Ishikawa (cell line): ENCODE data around the gene DHRSX.

Source experiments
- CEBPB ChIP-seq: IDR thresholded peaks from 2 replicates; pipeline ENCODE4 v1.6.1; 2012
- CREB1 ChIP-seq: IDR thresholded peaks from 2 replicates; pipeline ENCODE4 v1.6.1; 2012; ENCODE audit warnings: low read depth
- EGR1 ChIP-seq: IDR thresholded peaks from 2 replicates; pipeline ENCODE4 v1.6.1; 2012
- EP300 ChIP-seq: IDR thresholded peaks from 2 replicates; pipeline ENCODE4 v1.6.1; 2012; ENCODE audit warnings: borderline replicate concordance
- FOXM1 ChIP-seq: IDR thresholded peaks from 2 replicates; pipeline ENCODE4 v1.6.1; 2012; ENCODE audit warnings: low read depth, borderline replicate concordance
- NFIC ChIP-seq: IDR thresholded peaks from 2 replicates; pipeline ENCODE4 v1.6.1; 2012
- RAD21 ChIP-seq: IDR thresholded peaks from 2 replicates; pipeline ENCODE4 v1.6.1; 2012; ENCODE audit warnings: low read depth
- TAF1 ChIP-seq: IDR thresholded peaks from 2 replicates; pipeline ENCODE4 v1.6.1; 2012; ENCODE audit warnings: low read depth, mild to moderate bottlenecking
- TCF12 ChIP-seq: IDR thresholded peaks from 2 replicates; pipeline ENCODE4 v1.6.1; 2012; ENCODE audit warnings: low read depth
- TEAD4 ChIP-seq: IDR thresholded peaks from 2 replicates; pipeline ENCODE4 v1.6.1; 2012
- YY1 ChIP-seq: IDR thresholded peaks from 2 replicates; pipeline ENCODE4 v1.6.1; 2012; ENCODE audit warnings: low read depth
- ZBTB7A ChIP-seq: IDR thresholded peaks from 2 replicates; pipeline ENCODE4 v1.6.1; 2012; ENCODE audit warnings: low read depth
- TF ChIP-seq, protein P1 (sequence below): IDR thresholded peaks from 2 replicates; pipeline ENCODE4 v1.6.1; 2012
- TF ChIP-seq, protein P2 (sequence below): IDR thresholded peaks from 2 replicates; pipeline ENCODE4 v1.6.1; 2012
- TF ChIP-seq, protein P3 (sequence below): IDR thresholded peaks from 2 replicates; pipeline ENCODE4 v1.6.1; 2012; ENCODE audit warnings: low read depth, mild to moderate bottlenecking

DHRSX gene

DNA sequence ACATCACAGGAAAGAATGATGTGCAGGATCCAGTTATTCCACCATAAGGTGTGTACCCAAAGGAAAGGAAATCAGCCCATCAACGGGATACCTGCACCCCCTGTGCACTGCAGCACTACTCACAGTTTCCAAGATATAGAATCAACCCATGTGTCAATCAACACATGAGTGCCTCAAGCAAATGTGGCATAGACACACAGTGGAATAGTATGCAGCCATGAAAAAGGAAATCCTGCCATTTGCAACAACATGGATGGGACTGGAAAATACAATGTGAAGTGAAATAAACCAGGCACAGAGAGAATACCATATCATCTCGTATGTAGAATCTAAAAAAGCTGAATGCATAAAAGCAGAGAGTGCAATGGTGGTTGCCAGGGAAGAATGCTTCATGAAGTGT lies 53.3 kb downstream of the DHRSX start:
- TF ChIP-seq, protein P1, sequence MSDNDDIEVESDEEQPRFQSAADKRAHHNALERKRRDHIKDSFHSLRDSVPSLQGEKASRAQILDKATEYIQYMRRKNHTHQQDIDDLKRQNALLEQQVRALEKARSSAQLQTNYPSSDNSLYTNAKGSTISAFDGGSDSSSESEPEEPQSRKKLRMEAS = no peak
- TF ChIP-seq TAF1 (no peak), TEAD4 (no peak), ZBTB7A (no peak), FOXM1 (no peak), CEBPB (no peak)
- TF ChIP-seq, protein P2, sequence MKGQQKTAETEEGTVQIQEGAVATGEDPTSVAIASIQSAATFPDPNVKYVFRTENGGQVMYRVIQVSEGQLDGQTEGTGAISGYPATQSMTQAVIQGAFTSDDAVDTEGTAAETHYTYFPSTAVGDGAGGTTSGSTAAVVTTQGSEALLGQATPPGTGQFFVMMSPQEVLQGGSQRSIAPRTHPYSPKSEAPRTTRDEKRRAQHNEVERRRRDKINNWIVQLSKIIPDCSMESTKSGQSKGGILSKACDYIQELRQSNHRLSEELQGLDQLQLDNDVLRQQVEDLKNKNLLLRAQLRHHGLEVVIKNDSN = no peak

DNA sequence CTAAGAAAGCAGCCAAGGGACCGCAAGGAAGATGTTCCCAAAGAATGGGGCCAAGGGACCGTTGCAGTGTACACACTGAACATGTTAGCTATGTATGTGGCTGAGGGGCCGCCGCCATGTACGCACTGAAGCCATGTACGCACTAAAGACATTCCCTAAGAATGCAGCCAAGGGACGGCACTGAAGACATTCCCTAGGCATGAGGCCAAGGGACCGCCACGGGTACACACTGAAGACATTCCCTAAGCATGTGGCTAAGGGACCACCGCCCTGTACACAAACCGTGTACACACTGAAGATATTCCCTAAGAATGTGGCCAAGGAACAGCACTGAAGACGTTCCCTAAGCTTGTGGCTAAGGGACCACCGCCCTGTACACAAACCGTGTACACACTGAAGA lies 54.0 kb downstream of the DHRSX start:
- TF ChIP-seq EGR1 (no peak), NFIC (no peak), RAD21 (no peak), TAF1 (no peak), EP300 (no peak), YY1 (no peak), TEAD4 (no peak)
- TF ChIP-seq, protein P2 = no peak

DNA sequence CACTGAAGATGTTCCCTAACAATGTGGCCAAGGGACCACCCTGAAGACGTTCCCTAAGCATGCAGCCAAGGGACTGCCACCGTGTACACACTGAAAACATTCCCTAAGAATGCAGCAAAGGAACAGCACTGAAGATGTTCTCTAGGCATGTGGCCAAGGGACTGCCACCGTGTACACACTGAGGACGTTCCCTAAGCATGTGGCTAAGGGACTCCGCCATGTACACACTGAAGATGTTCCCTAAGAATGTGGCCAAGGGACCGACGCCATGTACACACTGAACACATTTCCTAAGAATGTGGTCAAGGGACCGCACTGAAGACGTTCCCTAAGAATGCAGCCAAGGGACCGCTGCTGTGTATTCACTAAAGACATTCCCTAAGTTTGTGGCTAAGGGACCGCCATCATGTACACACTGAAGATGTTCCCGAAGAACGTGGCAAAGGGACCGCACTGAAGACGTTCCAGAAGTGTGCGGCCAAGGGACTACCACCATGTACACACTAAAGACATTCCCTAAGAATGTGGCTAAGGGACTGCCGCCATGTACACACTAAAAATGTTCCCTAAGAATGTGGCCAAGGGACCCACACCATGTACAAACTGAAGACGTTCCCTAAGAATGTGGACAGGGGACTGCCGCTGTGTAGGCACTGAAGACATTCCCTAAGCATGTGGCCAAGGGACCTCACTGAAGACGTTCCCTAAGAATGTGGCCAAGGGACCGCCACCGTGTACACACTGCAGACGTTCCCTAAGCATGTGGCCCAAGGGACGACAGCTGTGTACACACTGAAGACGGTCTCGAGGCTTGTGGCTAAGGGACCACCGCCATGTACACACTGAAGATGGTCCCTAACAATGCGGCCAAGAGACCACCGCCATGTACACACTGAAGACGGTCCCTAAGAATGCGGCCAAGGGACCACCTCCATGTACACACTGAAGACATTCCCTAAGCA lies 54.8 kb downstream of the DHRSX start:
- no peak for TF ChIP-seq CREB1
- no peak for TF ChIP-seq RAD21
- TF ChIP-seq, protein P1 = no peak
- TF ChIP-seq FOXM1 = no peak
- TF ChIP-seq, protein P3, sequence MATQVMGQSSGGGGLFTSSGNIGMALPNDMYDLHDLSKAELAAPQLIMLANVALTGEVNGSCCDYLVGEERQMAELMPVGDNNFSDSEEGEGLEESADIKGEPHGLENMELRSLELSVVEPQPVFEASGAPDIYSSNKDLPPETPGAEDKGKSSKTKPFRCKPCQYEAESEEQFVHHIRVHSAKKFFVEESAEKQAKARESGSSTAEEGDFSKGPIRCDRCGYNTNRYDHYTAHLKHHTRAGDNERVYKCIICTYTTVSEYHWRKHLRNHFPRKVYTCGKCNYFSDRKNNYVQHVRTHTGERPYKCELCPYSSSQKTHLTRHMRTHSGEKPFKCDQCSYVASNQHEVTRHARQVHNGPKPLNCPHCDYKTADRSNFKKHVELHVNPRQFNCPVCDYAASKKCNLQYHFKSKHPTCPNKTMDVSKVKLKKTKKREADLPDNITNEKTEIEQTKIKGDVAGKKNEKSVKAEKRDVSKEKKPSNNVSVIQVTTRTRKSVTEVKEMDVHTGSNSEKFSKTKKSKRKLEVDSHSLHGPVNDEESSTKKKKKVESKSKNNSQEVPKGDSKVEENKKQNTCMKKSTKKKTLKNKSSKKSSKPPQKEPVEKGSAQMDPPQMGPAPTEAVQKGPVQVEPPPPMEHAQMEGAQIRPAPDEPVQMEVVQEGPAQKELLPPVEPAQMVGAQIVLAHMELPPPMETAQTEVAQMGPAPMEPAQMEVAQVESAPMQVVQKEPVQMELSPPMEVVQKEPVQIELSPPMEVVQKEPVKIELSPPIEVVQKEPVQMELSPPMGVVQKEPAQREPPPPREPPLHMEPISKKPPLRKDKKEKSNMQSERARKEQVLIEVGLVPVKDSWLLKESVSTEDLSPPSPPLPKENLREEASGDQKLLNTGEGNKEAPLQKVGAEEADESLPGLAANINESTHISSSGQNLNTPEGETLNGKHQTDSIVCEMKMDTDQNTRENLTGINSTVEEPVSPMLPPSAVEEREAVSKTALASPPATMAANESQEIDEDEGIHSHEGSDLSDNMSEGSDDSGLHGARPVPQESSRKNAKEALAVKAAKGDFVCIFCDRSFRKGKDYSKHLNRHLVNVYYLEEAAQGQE = no peak
- no peak for TF ChIP-seq CEBPB
- TF ChIP-seq TCF12 = no peak
- TF ChIP-seq NFIC = no peak
- no peak for TF ChIP-seq YY1
- no peak for TF ChIP-seq TEAD4
- no peak for TF ChIP-seq ZBTB7A
- TF ChIP-seq, protein P2 = no peak

DNA sequence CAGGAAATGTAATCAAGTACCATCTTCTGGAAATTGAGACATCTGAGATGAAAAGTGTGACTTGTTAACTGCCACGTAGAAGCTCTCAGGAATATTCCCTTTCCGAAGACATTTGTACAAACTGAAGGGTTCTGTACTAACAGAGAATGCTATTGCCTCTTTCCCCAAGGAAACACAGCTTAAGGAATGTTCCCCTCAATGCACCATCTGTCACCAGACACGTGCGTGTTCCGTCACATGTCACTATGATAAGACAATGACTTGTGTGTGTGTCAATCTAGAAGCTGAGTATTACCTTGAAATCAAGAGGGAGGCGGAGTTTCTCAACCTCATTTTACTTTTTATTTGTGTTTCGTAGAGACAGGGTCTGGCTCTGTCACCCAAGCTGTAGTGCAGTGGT lies 58.1 kb downstream of the DHRSX start:
- TF ChIP-seq RAD21 (no peak), EP300 (no peak), NFIC (no peak), ZBTB7A (no peak), TEAD4 (no peak), YY1 (no peak), CEBPB (no peak)
- TF ChIP-seq, protein P2 = no peak
- TF ChIP-seq, protein P3 = no peak
- TF ChIP-seq, protein P1 = no peak

DNA sequence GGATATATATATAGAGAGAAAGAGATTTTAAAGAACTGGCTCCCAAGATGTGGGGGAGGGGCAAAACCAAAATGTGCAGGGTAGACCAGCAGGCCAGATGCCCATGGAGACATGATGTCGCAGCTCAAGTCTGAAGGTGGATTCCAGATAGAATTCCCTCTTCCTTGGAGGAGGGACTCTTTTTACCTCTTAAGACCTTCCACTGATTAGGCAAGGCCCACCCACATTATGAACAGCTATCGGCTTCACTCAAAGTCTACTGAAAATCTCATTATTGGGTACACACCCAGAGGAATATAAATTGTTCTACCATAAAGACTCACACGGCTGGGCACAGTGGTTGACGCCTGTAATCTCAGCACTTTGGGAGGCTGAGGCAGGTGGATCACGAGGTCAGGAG lies 59.3 kb downstream of the DHRSX start:
- TF ChIP-seq NFIC (no peak), TCF12 (no peak), CREB1 (no peak)
- TF ChIP-seq, protein P3 = no peak
